DND-41 (cell line): ENCODE data around the gene PDE4B.
A peak's percentile ranks its signal among the peaks of the same experiment; 100 is the strongest.

Experiments
- ATAC-seq: fragments of 200-7000 bp; cut with Tn5 transposase; 3 replicates; pipeline ENCODE4 v1.9.1; 2021; ENCODE audit warnings: low read depth; ENCODE audit not compliant: insufficient read depth
- DNase-seq: peaks from one replicate; pipeline ENCODE4 v3.0.0-alpha.2; 2020
- H2AFZ ChIP-seq: 2 replicates; pipeline ENCODE4 v1.6.0; 2012; ENCODE audit warnings: low read depth, low read length
- H3K27ac ChIP-seq: 2 replicates; pipeline ENCODE4 v1.5.1; 2012; ENCODE audit warnings: low read length, inconsistent platforms
- H3K27me3 ChIP-seq: fragments of 200-600 bp; sonication (generic); 2 replicates; pipeline ENCODE4 v1.6.0; 2012; ENCODE audit warnings: low read length, mild to moderate bottlenecking, inconsistent platforms; ENCODE audit not compliant: insufficient read depth, poor library complexity
- H3K36me3 ChIP-seq: 2 replicates; pipeline ENCODE4 v1.5.1; 2012; ENCODE audit warnings: low read length, inconsistent platforms; ENCODE audit not compliant: insufficient read depth
- H3K4me1 ChIP-seq: 2 replicates; pipeline ENCODE4 v1.5.1; 2012; ENCODE audit warnings: mild to moderate bottlenecking, low read length; ENCODE audit not compliant: insufficient read depth
- H3K4me2 ChIP-seq: 2 replicates; pipeline ENCODE4 v1.6.0; 2012; ENCODE audit warnings: mild to moderate bottlenecking, moderate library complexity, low read length, inconsistent platforms; ENCODE audit not compliant: insufficient read depth
- H3K4me3 ChIP-seq, 2 experiments: fragments of 200-600 bp in 1 of 2; shearing (Covaris generic) in 1 of 2; 2 replicates each; pipeline ENCODE4 v1.5.1; 2012 to 2016; ENCODE audit warnings: inconsistent platforms in 2 of 2, low read length in 2 of 2, mild to moderate bottlenecking in 2 of 2, low read depth in 1 of 2, moderate library complexity in 1 of 2
- H3K79me2 ChIP-seq: 2 replicates; pipeline ENCODE4 v1.6.0; 2012; ENCODE audit warnings: low read length, inconsistent platforms; ENCODE audit not compliant: insufficient read depth
- H3K9ac ChIP-seq: 2 replicates; pipeline ENCODE4 v1.6.0; 2012; ENCODE audit warnings: low read depth, mild to moderate bottlenecking, inconsistent platforms, low read length, moderate library complexity
- H3K9me3 ChIP-seq: 2 replicates; pipeline ENCODE4 v1.5.1; 2012; ENCODE audit warnings: low read length, moderate library complexity, mild to moderate bottlenecking, inconsistent platforms; ENCODE audit not compliant: insufficient read depth, severe bottlenecking
- H4K20me1 ChIP-seq: 2 replicates; pipeline ENCODE4 v1.6.0; 2012; ENCODE audit warnings: low read length; ENCODE audit not compliant: insufficient read depth
- EZH2 ChIP-seq: IDR thresholded peaks from 3 replicates; pipeline ENCODE4 v1.6.1; 2012; ENCODE audit warnings: borderline replicate concordance, low read depth, mild to moderate bottlenecking, moderate library complexity, low read length, inconsistent platforms; ENCODE audit not compliant: severe bottlenecking
- TF ChIP-seq, protein P1 (sequence below): IDR thresholded peaks from 2 replicates; pipeline ENCODE4 v1.5.1; 2012; ENCODE audit warnings: borderline replicate concordance, low read length, moderate library complexity, mild to moderate bottlenecking; ENCODE audit not compliant: poor library complexity, severe bottlenecking; ENCODE audit errors: extremely low read depth

Gene PDE4B

DNA sequence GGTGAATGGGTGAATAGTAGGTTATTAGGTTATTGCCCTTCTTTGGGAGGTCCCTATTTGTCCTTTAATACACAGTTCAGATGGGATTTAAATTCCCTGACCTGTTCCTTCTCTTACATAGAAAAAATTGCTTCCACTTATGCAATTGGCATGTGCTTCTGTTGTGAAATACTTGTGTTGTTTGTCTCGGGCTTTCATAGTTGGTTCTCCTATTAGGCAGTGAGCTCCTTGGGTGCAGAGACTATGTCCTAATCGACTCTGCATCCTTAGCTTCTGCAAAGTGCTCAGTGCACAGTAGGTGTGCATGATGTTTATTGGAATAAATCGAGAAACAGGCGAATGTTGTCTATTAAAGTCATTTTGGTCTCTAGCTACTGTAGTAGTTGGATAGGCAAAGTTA, 1.3 kb upstream of the PDE4B start:
- no peak overlapping the region for H3K4me2 ChIP-seq
- no peaks in the 10 kb centered on the region for H3K27me3 ChIP-seq
- H3K9ac ChIP-seq: no peak overlapping the region
- no peaks in the 10 kb centered on the region for H3K9me3 ChIP-seq
- ATAC-seq (no peak), DNase-seq (no peak)
- no peak overlapping the region for H2AFZ ChIP-seq
- H3K36me3 ChIP-seq: no peaks in the 10 kb centered on the region
- H3K4me1 ChIP-seq: no peaks in the 10 kb centered on the region
- H4K20me1 ChIP-seq: no peaks in the 10 kb centered on the region
- TF ChIP-seq EZH2: no peak
- TF ChIP-seq, protein P1, sequence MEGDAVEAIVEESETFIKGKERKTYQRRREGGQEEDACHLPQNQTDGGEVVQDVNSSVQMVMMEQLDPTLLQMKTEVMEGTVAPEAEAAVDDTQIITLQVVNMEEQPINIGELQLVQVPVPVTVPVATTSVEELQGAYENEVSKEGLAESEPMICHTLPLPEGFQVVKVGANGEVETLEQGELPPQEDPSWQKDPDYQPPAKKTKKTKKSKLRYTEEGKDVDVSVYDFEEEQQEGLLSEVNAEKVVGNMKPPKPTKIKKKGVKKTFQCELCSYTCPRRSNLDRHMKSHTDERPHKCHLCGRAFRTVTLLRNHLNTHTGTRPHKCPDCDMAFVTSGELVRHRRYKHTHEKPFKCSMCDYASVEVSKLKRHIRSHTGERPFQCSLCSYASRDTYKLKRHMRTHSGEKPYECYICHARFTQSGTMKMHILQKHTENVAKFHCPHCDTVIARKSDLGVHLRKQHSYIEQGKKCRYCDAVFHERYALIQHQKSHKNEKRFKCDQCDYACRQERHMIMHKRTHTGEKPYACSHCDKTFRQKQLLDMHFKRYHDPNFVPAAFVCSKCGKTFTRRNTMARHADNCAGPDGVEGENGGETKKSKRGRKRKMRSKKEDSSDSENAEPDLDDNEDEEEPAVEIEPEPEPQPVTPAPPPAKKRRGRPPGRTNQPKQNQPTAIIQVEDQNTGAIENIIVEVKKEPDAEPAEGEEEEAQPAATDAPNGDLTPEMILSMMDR: no peak
- H3K79me2 ChIP-seq: no peaks in the 10 kb centered on the region
- H3K4me3 ChIP-seq: no peak overlapping the region
- H3K27ac ChIP-seq: no peak overlapping the region

DNA sequence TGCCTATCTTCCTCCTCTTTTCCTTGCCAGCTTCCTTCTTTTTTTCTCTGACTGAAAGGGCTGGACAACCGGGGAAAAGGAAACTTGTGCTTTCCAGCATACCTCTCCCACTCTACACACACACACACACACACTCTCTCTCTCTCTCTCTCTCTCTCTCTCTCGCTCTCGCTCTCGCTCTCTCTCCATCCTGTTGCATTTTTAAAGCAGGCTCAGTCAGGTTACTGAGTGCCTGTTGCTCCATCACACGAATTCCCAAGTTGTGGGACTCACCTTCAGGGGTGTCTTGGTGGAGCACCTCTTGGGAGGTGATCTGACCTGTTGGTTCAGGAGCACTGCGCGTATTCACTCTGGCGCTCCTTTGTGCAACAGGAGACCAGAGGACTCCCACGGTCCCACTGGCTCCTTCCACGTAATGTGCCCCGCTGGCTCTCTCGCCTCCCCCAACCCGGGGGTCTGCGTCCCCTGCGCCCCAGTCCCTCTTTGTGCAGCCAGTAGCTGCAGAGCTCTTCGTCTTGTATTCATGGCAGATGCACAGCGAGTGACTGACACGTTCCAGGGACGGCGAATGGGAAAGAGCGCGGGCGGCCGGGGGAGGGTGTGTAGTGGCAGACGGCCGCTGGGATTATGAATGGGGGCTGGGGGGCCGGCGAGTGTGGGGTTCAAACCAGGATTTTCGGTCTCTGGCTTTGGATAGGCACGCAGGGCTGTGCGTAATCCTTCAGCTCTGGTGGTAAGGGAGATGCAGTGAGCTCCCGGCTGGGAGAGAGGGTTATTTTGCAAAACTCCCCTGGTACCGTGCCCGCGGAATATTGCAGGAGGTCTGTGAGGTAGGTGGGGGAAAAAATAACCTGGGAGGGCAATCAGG, 660 bp upstream of the PDE4B start:
- H3K4me1 ChIP-seq: no peaks in the 10 kb centered on the region
- DNase-seq: peak; percentile 5
- no peaks in the 10 kb centered on the region for H4K20me1 ChIP-seq
- no peaks in the 10 kb centered on the region for H3K79me2 ChIP-seq
- H3K9me3 ChIP-seq: no peaks in the 10 kb centered on the region
- no peaks in the 10 kb centered on the region for H3K27me3 ChIP-seq
- H3K9ac ChIP-seq: no peak overlapping the region
- ATAC-seq: no peak
- no peak overlapping the region for H3K4me2 ChIP-seq
- no peak overlapping the region for H3K27ac ChIP-seq
- no peak overlapping the region for H3K4me3 ChIP-seq
- no peak for TF ChIP-seq EZH2
- TF ChIP-seq, protein P1: no peak
- no peaks in the 10 kb centered on the region for H3K36me3 ChIP-seq
- no peak overlapping the region for H2AFZ ChIP-seq

DNA sequence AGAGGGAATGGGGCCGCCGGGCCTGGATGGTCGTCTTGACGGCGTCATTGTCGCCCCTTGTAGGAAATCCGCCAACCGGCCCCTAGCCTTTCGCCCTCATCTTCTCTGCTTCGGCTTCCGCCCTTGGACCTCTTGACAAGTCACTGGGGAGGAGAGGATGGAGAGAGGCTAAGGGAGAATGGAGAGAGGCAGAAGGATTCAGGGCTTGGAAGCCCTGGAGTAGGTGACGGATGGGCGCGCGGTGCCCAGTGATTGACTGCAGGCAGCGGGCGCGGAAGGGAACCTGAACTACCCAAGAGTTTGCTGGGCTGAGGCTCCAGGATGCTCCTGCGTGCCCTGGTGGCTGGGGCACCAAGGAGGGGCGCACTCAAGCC, 651 bp downstream of the PDE4B start:
- ATAC-seq (no peak), DNase-seq (no peak)
- Histone ChIP-seq H3K9me3 (no peaks in the 10 kb centered on the region), H4K20me1 (no peaks in the 10 kb centered on the region), H3K36me3 (no peaks in the 10 kb centered on the region), H3K4me3 (no peak overlapping the region), H3K4me1 (no peaks in the 10 kb centered on the region), H3K27ac (no peak overlapping the region), H3K27me3 (no peaks in the 10 kb centered on the region), H2AFZ (no peak overlapping the region), H3K79me2 (no peaks in the 10 kb centered on the region), H3K4me2 (no peak overlapping the region), H3K9ac (no peak overlapping the region)
- TF ChIP-seq, protein P1: no peak
- no peak for TF ChIP-seq EZH2
